Measurements from ENCODE around the gene KPNA6.

Gene KPNA6

DNA sequence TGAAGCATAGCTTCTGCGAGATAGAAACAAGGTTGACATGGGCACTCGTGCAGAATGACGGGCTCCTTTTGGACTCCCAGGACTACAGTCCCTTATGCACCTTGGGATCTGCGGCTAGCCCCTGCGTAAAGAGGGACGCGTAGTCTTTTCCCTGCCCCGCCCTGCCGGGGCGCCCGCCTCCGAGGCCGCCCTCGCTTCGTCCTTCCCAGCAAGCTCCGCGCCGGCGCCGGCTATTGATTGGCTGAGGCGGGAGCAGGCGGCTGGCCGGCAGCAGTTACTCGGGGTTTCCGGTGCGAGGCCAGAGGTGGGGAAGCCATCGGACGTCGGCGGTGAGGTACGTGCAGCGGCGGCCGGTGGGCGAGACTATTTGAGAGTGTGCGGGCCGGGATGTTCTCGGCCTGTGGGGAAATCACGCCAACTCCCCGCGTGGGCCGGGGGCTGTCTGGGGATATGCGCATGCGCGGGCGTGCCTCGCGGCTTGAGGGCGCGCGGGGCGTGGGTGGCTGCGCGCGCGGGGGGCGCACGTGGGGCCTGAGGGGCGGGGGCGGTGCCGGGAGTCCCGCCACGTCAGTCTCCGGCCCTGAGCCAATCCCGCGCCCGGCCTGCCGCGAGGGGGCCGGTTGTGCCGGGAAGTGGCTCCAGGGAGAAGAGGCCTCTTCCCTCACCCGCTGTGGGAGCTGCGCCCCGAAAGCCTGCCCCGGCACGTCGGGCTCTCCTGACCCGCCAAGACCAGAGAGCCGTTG, 71.8 kb downstream of the KPNA6 start, which contains the start of gene TXLNA:
Gene TXLNA (plus strand): TSS at position 233 of the 743 bp plus-strand sequence. CDS start 671 bp downstream, outside the sequence.
- Histone ChIP-seq H3K4me3 (ENCODE audit: insufficient read depth, low read length, poor library complexity, severe bottlenecking) (peak within 1 kb of the TSS; percentile 89), H3F3A (ENCODE audit: insufficient read depth) (peaks cover 30% of the 10 kb centered on the region), H3K4me2 (ENCODE audit: low read depth, low read length, poor library complexity, severe bottlenecking) (peak within 1 kb of the TSS; percentile 89), H3K27ac (ENCODE audit: low read depth, low read length) (peak within 1 kb of the TSS; percentile 69), H3K27me3 (ENCODE audit: low read length) (no peaks in the 10 kb centered on the region), H4K20me1 (ENCODE audit: low read depth, low read length) (peaks cover 4% of the 10 kb centered on the region; the same call in 1 of the 2 replicates), H3K9ac (ENCODE audit: low read length) (peak within 1 kb of the TSS; percentile 90), H3K9me2 (replicated peaks; ENCODE audit: insufficient read depth, low read length) (no peaks in the 10 kb centered on the region), H3K79me2 (ENCODE audit: insufficient read depth, low read length) (peaks cover 41% of the 10 kb centered on the region), H3K9me3 (ENCODE audit: insufficient read depth, low read length) (no peaks in the 10 kb centered on the region), H3K36me3 (ENCODE audit: low read length) (peaks cover 10% of the 10 kb centered on the region), H2AFZ (ENCODE audit: low read depth, low read length, severe bottlenecking) (peak within 1 kb of the TSS; percentile 85)
- TF ChIP-seq EZH2phosphoT487 (conservative IDR thresholded peaks at IDR 0.05; ENCODE audit: low read length), result no peak
- TF ChIP-seq, protein P1, sequence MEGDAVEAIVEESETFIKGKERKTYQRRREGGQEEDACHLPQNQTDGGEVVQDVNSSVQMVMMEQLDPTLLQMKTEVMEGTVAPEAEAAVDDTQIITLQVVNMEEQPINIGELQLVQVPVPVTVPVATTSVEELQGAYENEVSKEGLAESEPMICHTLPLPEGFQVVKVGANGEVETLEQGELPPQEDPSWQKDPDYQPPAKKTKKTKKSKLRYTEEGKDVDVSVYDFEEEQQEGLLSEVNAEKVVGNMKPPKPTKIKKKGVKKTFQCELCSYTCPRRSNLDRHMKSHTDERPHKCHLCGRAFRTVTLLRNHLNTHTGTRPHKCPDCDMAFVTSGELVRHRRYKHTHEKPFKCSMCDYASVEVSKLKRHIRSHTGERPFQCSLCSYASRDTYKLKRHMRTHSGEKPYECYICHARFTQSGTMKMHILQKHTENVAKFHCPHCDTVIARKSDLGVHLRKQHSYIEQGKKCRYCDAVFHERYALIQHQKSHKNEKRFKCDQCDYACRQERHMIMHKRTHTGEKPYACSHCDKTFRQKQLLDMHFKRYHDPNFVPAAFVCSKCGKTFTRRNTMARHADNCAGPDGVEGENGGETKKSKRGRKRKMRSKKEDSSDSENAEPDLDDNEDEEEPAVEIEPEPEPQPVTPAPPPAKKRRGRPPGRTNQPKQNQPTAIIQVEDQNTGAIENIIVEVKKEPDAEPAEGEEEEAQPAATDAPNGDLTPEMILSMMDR (IDR thresholded peaks at IDR 0.05; ENCODE audit: insufficient read depth, low read length, poor library complexity, severe bottlenecking), result no peak

GRCh38 chr1:32180186-32181060, 72.6 kb downstream of the KPNA6 start:
- Histone ChIP-seq H3K9ac (ENCODE audit: low read length) (peak overlapping the region; percentile 90), H3K36me3 (ENCODE audit: low read length) (peaks cover 15% of the 10 kb centered on the region), H2AFZ (ENCODE audit: low read depth, low read length, severe bottlenecking) (peak overlapping the region; percentile 25), H3K4me2 (ENCODE audit: low read depth, low read length, poor library complexity, severe bottlenecking) (peak overlapping the region; percentile 89), H3F3A (ENCODE audit: insufficient read depth) (peaks cover 30% of the 10 kb centered on the region), H3K9me3 (ENCODE audit: insufficient read depth, low read length) (no peaks in the 10 kb centered on the region), H3K27ac (ENCODE audit: low read depth, low read length) (peak overlapping the region; percentile 69), H3K79me2 (ENCODE audit: insufficient read depth, low read length) (peaks cover 47% of the 10 kb centered on the region), H3K9me2 (replicated peaks; ENCODE audit: insufficient read depth, low read length) (no peaks in the 10 kb centered on the region), H3K4me3 (ENCODE audit: insufficient read depth, low read length, poor library complexity, severe bottlenecking) (peak overlapping the region; percentile 89), H3K27me3 (ENCODE audit: low read length) (no peaks in the 10 kb centered on the region), H4K20me1 (ENCODE audit: low read depth, low read length) (peaks cover 4% of the 10 kb centered on the region; the same call in 1 of the 2 replicates)
- TF ChIP-seq, protein P1 (IDR thresholded peaks at IDR 0.05; ENCODE audit: insufficient read depth, low read length, poor library complexity, severe bottlenecking), result no peak
- TF ChIP-seq EZH2phosphoT487 (conservative IDR thresholded peaks at IDR 0.05; ENCODE audit: low read length), result no peak

DNA sequence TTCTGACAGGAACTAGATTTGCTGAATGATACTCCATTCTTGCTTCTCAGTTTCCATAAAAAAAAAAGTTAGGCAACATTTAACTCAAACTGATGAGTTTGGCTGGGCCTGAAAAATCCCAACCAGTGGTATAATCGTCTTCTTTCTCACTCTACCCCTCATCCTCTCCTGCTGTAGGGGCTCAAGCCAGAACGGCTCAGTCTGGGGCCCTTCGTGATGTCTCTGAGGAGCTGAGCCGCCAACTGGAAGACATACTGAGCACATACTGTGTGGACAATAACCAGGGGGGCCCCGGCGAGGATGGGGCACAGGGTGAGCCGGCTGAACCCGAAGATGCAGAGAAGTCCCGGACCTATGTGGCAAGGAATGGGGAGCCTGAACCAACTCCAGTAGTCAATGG, 73.2 kb downstream of the KPNA6 start:
- Histone ChIP-seq H3F3A (ENCODE audit: insufficient read depth) (peaks cover 30% of the 10 kb centered on the region), H3K79me2 (ENCODE audit: insufficient read depth, low read length) (peaks cover 53% of the 10 kb centered on the region), H4K20me1 (ENCODE audit: low read depth, low read length) (peaks cover 4% of the 10 kb centered on the region; the same call in 1 of the 2 replicates), H2AFZ (ENCODE audit: low read depth, low read length, severe bottlenecking) (no peak overlapping the region), H3K9me2 (replicated peaks; ENCODE audit: insufficient read depth, low read length) (no peaks in the 10 kb centered on the region), H3K9ac (ENCODE audit: low read length) (peak overlapping the region; percentile 90), H3K9me3 (ENCODE audit: insufficient read depth, low read length) (no peaks in the 10 kb centered on the region), H3K4me2 (ENCODE audit: low read depth, low read length, poor library complexity, severe bottlenecking) (peak overlapping the region; percentile 89), H3K27me3 (ENCODE audit: low read length) (no peaks in the 10 kb centered on the region), H3K27ac (ENCODE audit: low read depth, low read length) (peak overlapping the region; percentile 69), H3K36me3 (ENCODE audit: low read length) (peaks cover 15% of the 10 kb centered on the region), H3K4me3 (ENCODE audit: insufficient read depth, low read length, poor library complexity, severe bottlenecking) (peak overlapping the region; percentile 89)
- no peak for TF ChIP-seq EZH2phosphoT487 (conservative IDR thresholded peaks at IDR 0.05; ENCODE audit: low read length)
- TF ChIP-seq, protein P1 (IDR thresholded peaks at IDR 0.05; ENCODE audit: insufficient read depth, low read length, poor library complexity, severe bottlenecking), result no peak

All from SU-DHL-6 (cell line).